ENCODE results near the gene RANBP1. TPM values are rescaled to one million over a fixed set of nuclear protein-coding genes. Genes with fewer than 3 reads are reported as not detected.
A peak's percentile ranks its signal among the peaks of the same experiment; 100 is the strongest.

RANBP1 gene
- total RNA-seq, 1 experiment from 2014 or later = 365 TPM

DNA sequence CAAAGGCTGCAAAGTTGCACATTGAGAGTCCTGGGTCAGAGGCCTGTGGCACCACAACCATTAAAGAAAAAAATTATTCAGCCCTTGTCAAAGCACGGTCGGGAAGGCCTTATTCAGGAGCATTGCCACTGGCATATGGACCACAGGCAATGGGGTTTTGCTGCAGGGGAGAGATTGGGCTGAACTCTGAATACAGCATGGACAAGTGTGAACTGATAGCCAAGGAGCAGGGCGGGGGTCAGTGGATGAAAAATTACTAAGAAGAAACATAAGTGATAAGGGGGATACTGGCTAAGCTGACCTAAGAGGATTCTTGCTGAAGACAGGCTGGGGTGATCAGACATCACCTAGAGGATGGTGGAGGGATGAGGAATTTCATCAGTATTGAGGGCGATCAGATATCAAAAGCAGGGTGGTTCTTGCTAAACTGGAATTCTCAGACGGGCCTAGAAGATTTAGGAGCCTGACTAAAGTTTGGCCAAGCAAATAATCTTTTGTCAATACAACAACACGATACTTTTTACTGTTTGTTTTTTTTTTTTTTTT, 39.2 kb upstream of the RANBP1 start:
- Histone ChIP-seq H3K9me3 (no peaks in the 10 kb centered on the region), H3K36me3 (ENCODE audit: control insufficient read depth, insufficient read depth, low read length) (no peaks in the 10 kb centered on the region), H3K27me3 (replicated peaks; ENCODE audit: control insufficient read depth, insufficient read depth, low read length) (no peaks in the 10 kb centered on the region), H3K4me3 (ENCODE audit: low read depth, low read length) (no peak overlapping the region), H3K4me1 (peaks cover 7% of the 10 kb centered on the region)
- ChIA-PET CTCF (interaction anchor here (0.6 kb wide), 1 partner anchor 121 kb away, joined by 3 read pairs; no protein-coding TSS in a partner anchor), POLR2A (no interaction called here)
- Mint-ChIP-seq H3K4me1 (ENCODE audit: low read depth, unreplicated experiment) (peaks cover 5% of the 10 kb centered on the region), H3K27ac (ENCODE audit: unreplicated experiment) (no peak overlapping the region), H3K9me3 (ENCODE audit: unreplicated experiment) (no peaks in the 10 kb centered on the region), H3K27me3 (ENCODE audit: insufficient read depth, unreplicated experiment) (no peaks in the 10 kb centered on the region), H3K4me3 (ENCODE audit: unreplicated experiment) (no peak overlapping the region), H3K36me3 (ENCODE audit: insufficient read depth, unreplicated experiment) (peaks cover 13% of the 10 kb centered on the region)
- no TSS peak for BruUV-seq (replicated peaks)
- TF ChIP-seq, protein P1, sequence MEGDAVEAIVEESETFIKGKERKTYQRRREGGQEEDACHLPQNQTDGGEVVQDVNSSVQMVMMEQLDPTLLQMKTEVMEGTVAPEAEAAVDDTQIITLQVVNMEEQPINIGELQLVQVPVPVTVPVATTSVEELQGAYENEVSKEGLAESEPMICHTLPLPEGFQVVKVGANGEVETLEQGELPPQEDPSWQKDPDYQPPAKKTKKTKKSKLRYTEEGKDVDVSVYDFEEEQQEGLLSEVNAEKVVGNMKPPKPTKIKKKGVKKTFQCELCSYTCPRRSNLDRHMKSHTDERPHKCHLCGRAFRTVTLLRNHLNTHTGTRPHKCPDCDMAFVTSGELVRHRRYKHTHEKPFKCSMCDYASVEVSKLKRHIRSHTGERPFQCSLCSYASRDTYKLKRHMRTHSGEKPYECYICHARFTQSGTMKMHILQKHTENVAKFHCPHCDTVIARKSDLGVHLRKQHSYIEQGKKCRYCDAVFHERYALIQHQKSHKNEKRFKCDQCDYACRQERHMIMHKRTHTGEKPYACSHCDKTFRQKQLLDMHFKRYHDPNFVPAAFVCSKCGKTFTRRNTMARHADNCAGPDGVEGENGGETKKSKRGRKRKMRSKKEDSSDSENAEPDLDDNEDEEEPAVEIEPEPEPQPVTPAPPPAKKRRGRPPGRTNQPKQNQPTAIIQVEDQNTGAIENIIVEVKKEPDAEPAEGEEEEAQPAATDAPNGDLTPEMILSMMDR (IDR thresholded peaks at IDR 0.05; ENCODE audit: insufficient read depth in 1 of 2, low read depth in 1 of 2, low read length in 1 of 2, severe bottlenecking in 1 of 2, unreplicated experiment in 1 of 2) = peak in 1 of 2 experiments; percentile 1
- intact Hi-C loops (cut with micrococcal nuclease; ENCODE audit: unreplicated experiment) = no loop called here
- peak in 1 of 2 experiments; percentile 13 for DNase-seq

DNA sequence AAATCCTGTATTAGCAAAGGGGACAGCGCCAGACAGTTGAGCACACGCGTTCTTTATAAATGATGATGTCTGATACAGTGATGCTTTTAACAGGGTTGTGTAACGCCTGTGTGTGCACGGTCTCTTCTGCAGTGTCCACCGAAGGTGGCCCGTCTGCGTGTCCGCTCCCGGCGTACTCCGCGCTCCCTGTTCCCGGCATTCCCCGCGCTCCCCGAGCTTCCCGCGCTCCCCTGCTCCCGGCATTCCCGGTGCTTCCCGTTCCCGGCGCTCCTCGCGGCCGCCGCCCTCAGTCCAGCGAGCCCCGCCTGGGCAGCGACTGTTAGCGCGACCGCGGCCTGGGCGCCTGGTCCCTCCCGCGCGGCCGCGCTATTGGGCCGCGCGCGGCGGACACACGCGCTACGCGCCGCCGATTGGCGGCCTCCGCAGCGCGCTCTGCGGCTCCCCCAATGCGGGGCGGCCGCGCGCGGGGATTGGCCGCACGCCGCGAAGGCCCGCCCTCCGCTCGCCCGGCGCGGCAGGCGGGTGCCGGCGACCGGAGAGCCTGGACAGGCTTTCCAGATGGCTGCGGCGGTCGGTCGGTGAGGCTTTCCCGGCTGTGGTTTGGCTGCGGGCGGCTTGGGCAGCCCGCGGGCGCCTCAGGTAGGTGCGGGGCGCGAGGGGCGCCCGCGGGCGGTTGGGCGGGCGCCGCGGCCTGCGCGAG, 36.0 kb upstream of the RANBP1 start, which contains the start of gene DGCR8:
TSS of gene DGCR8 (plus strand) at position 497 of the 700 bp plus-strand sequence. CDS start 5,723 bp downstream, outside the sequence.
- no TSS peak for BruUV-seq (replicated peaks)
- H3K4me1 Mint-ChIP-seq (ENCODE audit: low read depth, unreplicated experiment) = peaks cover 22% of the 10 kb centered on the region
- no peaks in the 10 kb centered on the region for H3K36me3 ChIP-seq (ENCODE audit: control insufficient read depth, insufficient read depth, low read length)
- CTCF ChIA-PET = interaction anchor here (0.6 kb wide), 1 partner anchor 113 kb away, joined by 6 read pairs; no protein-coding TSS in a partner anchor
- H3K36me3 Mint-ChIP-seq (ENCODE audit: insufficient read depth, unreplicated experiment) = peaks cover 31% of the 10 kb centered on the region
- POLR2A ChIA-PET = interaction anchor here (0.9 to 1.0 kb wide), 3 partner anchors 11 to 59 kb away, joined by 4 to 5 read pairs (median 5); partner anchors contain the start of gene TANGO2
- intact Hi-C loops (cut with micrococcal nuclease; ENCODE audit: unreplicated experiment) = loop anchor here (1.0 to 5.0 kb wide), 3 partner anchors 37 to 117 kb away; partner anchors contain the start of genes ARVCF and TRMT2A
- H3K27me3 ChIP-seq (replicated peaks; ENCODE audit: control insufficient read depth, insufficient read depth, low read length) = no peaks in the 10 kb centered on the region
- H3K9me3 Mint-ChIP-seq (ENCODE audit: unreplicated experiment) = no peaks in the 10 kb centered on the region
- H3K4me1 ChIP-seq = peaks cover 23% of the 10 kb centered on the region
- peak; percentile 94 to 97 for DNase-seq
- no peaks in the 10 kb centered on the region for H3K9me3 ChIP-seq
- H3K27me3 Mint-ChIP-seq (ENCODE audit: insufficient read depth, unreplicated experiment) = no peaks in the 10 kb centered on the region
- H3K27ac Mint-ChIP-seq (ENCODE audit: unreplicated experiment) = peak within 1 kb of the TSS; percentile 92
- TF ChIP-seq, protein P1 (IDR thresholded peaks at IDR 0.05; ENCODE audit: insufficient read depth in 1 of 2, low read depth in 1 of 2, low read length in 1 of 2, severe bottlenecking in 1 of 2, unreplicated experiment in 1 of 2) = no peak
- peak within 1 kb of the TSS; percentile 62 for H3K4me3 ChIP-seq (ENCODE audit: low read depth, low read length)
- peak within 1 kb of the TSS; percentile 79 for H3K4me3 Mint-ChIP-seq (ENCODE audit: unreplicated experiment)

DNA sequence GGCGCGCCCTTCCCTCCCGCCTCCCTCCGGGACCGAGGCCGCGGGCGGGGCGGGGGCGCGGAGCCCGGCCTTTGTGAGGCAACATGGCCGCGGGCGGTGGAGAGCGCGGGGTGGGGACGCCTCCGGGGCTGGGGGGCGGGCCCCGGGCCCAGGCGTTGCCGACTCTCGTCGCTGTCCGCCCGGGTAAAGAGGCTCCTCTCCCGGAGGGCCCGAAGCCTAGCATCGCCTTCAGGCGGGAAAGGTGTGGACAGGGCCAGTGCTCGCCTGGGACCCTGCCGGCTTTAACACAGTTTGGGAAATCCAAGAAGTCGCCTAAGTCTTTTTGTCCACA, 35.5 kb upstream of the RANBP1 start:
- no peaks in the 10 kb centered on the region for H3K36me3 ChIP-seq (ENCODE audit: control insufficient read depth, insufficient read depth, low read length)
- intact Hi-C loops (cut with micrococcal nuclease; ENCODE audit: unreplicated experiment) = loop anchor here (1.0 to 5.0 kb wide), 3 partner anchors 37 to 118 kb away; partner anchors contain the start of genes ARVCF and TRMT2A
- POLR2A ChIA-PET = interaction anchor here (0.9 to 1.0 kb wide), 3 partner anchors 11 to 60 kb away, joined by 4 to 5 read pairs (median 5); partner anchors contain the start of gene TANGO2

More for the DNA sequence above, 35.5 kb upstream of the RANBP1 start:
- Histone ChIP-seq H3K4me1 (peaks cover 23% of the 10 kb centered on the region), H3K27me3 (replicated peaks; ENCODE audit: control insufficient read depth, insufficient read depth, low read length) (no peaks in the 10 kb centered on the region), H3K4me3 (ENCODE audit: low read depth, low read length) (peak overlapping the region; percentile 52), H3K9me3 (no peaks in the 10 kb centered on the region)
- TF ChIP-seq, protein P1 (IDR thresholded peaks at IDR 0.05; ENCODE audit: insufficient read depth in 1 of 2, low read depth in 1 of 2, low read length in 1 of 2, severe bottlenecking in 1 of 2, unreplicated experiment in 1 of 2) = no peak
- Mint-ChIP-seq H3K27me3 (ENCODE audit: insufficient read depth, unreplicated experiment) (no peaks in the 10 kb centered on the region), H3K4me3 (ENCODE audit: unreplicated experiment) (peak overlapping the region; percentile 79), H3K9me3 (ENCODE audit: unreplicated experiment) (no peaks in the 10 kb centered on the region), H3K4me1 (ENCODE audit: low read depth, unreplicated experiment) (peaks cover 22% of the 10 kb centered on the region), H3K27ac (ENCODE audit: unreplicated experiment) (peak overlapping the region; percentile 82), H3K36me3 (ENCODE audit: insufficient read depth, unreplicated experiment) (peaks cover 37% of the 10 kb centered on the region)
- BruUV-seq (replicated peaks) = TSS peak; percentile 34
- CTCF ChIA-PET = interaction anchor here (0.6 kb wide), 1 partner anchor 114 kb away, joined by 6 read pairs; no protein-coding TSS in a partner anchor
- peak; percentile 77 to 83 for DNase-seq
